HG03378 (cell line): ENCODE data around the gene ME3.

ENCODE experiments used
- ATAC-seq: cut with Tn5 transposase; IDR thresholded peaks from one replicate; pipeline ENCODE4 v1.9.1; 2021; ENCODE audit warnings: mild to moderate bottlenecking, moderate library complexity; ENCODE audit not compliant: unreplicated experiment

Gene ME3

GRCh38 chr11:86398106-86398505 lies 274.3 kb downstream of the ME3 start:
- no peak for ATAC-seq

- no peak for ATAC-seq
These were observed 275.1 kb downstream of the ME3 start for GRCh38 chr11:86397351-86397750.

GRCh38 chr11:86396396-86396795 lies 276.0 kb downstream of the ME3 start:
- no peak for ATAC-seq

GRCh38 chr11:86395061-86395551 lies 277.3 kb downstream of the ME3 start:
- no peak for ATAC-seq
